Measurements from ENCODE around the gene TSPAN9. TPM values are rescaled to one million over a fixed set of nuclear protein-coding genes. Genes with fewer than 3 reads are reported as not detected.

TSPAN9 gene
- total and polyA plus RNA-seq, 2 of the 4 experiments (the other 2 are of a cell fraction): 17.7 to 39.1 TPM

DNA sequence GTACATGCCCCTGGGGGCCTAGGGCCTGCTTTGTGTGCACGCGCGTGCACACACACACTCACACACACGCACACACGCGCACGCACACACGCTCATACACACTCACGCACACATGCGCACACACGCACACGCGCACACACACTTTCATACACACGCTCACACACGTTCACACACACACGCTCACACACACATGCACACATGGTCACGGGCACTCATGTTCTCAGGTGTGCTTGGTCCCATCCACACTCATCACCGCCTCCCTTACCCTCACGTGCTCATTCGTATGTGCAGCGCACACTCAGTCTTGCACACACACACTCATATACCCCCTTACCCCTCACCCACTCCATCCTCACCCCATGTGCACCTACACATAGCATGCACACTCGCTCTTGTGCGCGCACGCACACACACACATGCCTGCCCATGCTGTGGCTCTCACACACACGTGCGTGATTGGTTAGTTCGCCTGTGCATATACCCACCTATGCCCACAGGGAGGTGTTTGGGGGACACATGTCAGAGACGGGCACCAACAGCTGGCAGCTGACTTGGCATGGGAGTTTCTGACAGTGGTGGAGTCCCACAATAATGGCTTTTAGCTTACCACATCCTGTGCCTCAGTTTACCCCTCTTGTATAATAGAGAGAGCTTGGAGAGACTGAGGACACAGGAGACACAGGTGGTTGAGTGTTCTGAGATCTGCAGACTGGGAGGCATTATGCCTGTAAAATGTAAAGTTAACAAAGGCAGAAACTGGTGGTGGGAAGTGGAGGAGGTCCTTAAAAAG is 28.7 kb downstream of the TSPAN9 start:
- in situ Hi-C loops (cut with MboI; ENCODE audit: low sequenced_read_pairs): no loop called here
- dilution Hi-C loops (cut with HindIII; ENCODE audit: low sequenced_read_pairs, unreplicated experiment): no loop called here

More for the DNA sequence above, 28.7 kb downstream of the TSPAN9 start:
- H4K91ac ChIP-seq (ENCODE audit: insufficient read depth, low read depth, low read length): no peak overlapping the region
- H3K23ac ChIP-seq (ENCODE audit: low read depth, low read length): no peak overlapping the region
- H3K27ac ChIP-seq (ENCODE audit: insufficient read depth, low read length): no peak overlapping the region
- no peak overlapping the region for H3K18ac ChIP-seq (ENCODE audit: low read depth, low read length)
- intact Hi-C loops (cut with micrococcal nuclease): no loop called here
- 0 out of 2 replicates have a peak, but pooled peaks cover under 1% of the 10 kb centered on the region for H3K36me3 ChIP-seq (ENCODE audit: control insufficient read depth, insufficient read depth, low read length)
- H3K9me1 ChIP-seq (ENCODE audit: insufficient read depth, low read length): peaks cover 16% of the 10 kb centered on the region
- no peak overlapping the region for H2BK120ac ChIP-seq (ENCODE audit: low read depth, low read length)
- peak overlapping the region; percentile 44; the same call in 1 of the 2 replicates for H3K14ac ChIP-seq (replicated peaks; ENCODE audit: low read depth, low read length)
- 92% methylated on average over 25 of the region's 29 CpGs; no CpG with 5 or more reads in 1 of the 2 experiments for WGBS, 2 experiments (ENCODE audit: extremely low coverage in 2 of 2, insufficient read length in 1 of 2)
- no peaks in the 10 kb centered on the region for H3K9me3 ChIP-seq (ENCODE audit: control insufficient read depth, insufficient read depth, low read length)
- H3K9ac ChIP-seq (ENCODE audit: low read depth, low read length): no peak overlapping the region
- no peak overlapping the region for H4K8ac ChIP-seq (ENCODE audit: low read depth in 2 of 2, low read length in 2 of 2)
- no TSS peak for BruUV-seq (replicated peaks)
- H2BK5ac ChIP-seq (ENCODE audit: low read depth, low read length, poor library complexity, severe bottlenecking): no peak overlapping the region
- H3K4me3 ChIP-seq (ENCODE audit: insufficient read depth, low read depth, low read length): no peak overlapping the region
- H2BK15ac ChIP-seq (ENCODE audit: low read depth, low read length): no peak overlapping the region
- H4K5ac ChIP-seq (ENCODE audit: low read depth, low read length): no peak overlapping the region
- H2AK9ac ChIP-seq (replicated peaks; ENCODE audit: low read depth, low read length, poor library complexity): no peak overlapping the region
- TF ChIP-seq RFX5 (IDR thresholded peaks at IDR 0.05; ENCODE audit: low read depth, low read length) (no peak), CEBPB (IDR thresholded peaks at IDR 0.05; ENCODE audit: low read depth, low read length) (no peak), MAZ (IDR thresholded peaks at IDR 0.05; ENCODE audit: borderline replicate concordance, low read depth, low read length) (no peak), MAFK (IDR thresholded peaks at IDR 0.05; ENCODE audit: low read depth, low read length) (no peak), RCOR1 (IDR thresholded peaks at IDR 0.05; ENCODE audit: insufficient replicate concordance, low read length) (no peak), SMC3 (IDR thresholded peaks at IDR 0.05; ENCODE audit: low read depth, low read length) (no peak), POLR2A (IDR thresholded peaks at IDR 0.05; ENCODE audit: low read depth, low read length) (no peak), RAD21 (IDR thresholded peaks at IDR 0.05; ENCODE audit: low read length) (no peak), BHLHE40 (IDR thresholded peaks at IDR 0.05; ENCODE audit: low read depth, low read length) (no peak), FOS (IDR thresholded peaks at IDR 0.05; ENCODE audit: low read depth, low read length) (no peak), NFE2L2 (IDR thresholded peaks at IDR 0.05; ENCODE audit: low read depth, low read length) (no peak)
- TF ChIP-seq, protein P1, sequence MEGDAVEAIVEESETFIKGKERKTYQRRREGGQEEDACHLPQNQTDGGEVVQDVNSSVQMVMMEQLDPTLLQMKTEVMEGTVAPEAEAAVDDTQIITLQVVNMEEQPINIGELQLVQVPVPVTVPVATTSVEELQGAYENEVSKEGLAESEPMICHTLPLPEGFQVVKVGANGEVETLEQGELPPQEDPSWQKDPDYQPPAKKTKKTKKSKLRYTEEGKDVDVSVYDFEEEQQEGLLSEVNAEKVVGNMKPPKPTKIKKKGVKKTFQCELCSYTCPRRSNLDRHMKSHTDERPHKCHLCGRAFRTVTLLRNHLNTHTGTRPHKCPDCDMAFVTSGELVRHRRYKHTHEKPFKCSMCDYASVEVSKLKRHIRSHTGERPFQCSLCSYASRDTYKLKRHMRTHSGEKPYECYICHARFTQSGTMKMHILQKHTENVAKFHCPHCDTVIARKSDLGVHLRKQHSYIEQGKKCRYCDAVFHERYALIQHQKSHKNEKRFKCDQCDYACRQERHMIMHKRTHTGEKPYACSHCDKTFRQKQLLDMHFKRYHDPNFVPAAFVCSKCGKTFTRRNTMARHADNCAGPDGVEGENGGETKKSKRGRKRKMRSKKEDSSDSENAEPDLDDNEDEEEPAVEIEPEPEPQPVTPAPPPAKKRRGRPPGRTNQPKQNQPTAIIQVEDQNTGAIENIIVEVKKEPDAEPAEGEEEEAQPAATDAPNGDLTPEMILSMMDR (conservative IDR thresholded peaks at IDR 0.05; ENCODE audit: low read depth, low read length): no peak
- H4K20me1 ChIP-seq (ENCODE audit: insufficient read depth, low read length): peaks cover 20% of the 10 kb centered on the region; the same call in 1 of the 2 replicates
- CTCF ChIA-PET: no interaction called here
- no peak for DNase-seq
- H3K27me3 ChIP-seq (ENCODE audit: control insufficient read depth, insufficient read depth, low read length): no peaks in the 10 kb centered on the region
- H3K4me1 ChIP-seq (ENCODE audit: control insufficient read depth, insufficient read depth, low read length): peaks cover 15% of the 10 kb centered on the region; the same call in 1 of the 2 replicates
- H3K79me1 ChIP-seq (ENCODE audit: low read depth in 1 of 2, low read length in 2 of 2): peaks cover 0 to 38% of the 10 kb centered on the region in 2 experiments; a peak in 3 of 4 replicates
- ATAC-seq (ENCODE audit: low read depth): no peak
- POLR2A ChIA-PET (ENCODE audit: unreplicated experiment): interaction anchor here (0.5 kb wide), 1 partner anchor 16 kb away, joined by 4 read pairs; no protein-coding TSS in a partner anchor
- H2AK5ac ChIP-seq (ENCODE audit: low read depth, low read length): peak overlapping the region; percentile 71; the same call in 1 of the 2 replicates
- no peak overlapping the region for H3K4me2 ChIP-seq (ENCODE audit: low read depth, low read length)
- no peak overlapping the region for H2BK20ac ChIP-seq (ENCODE audit: low read depth, low read length)
- H3K56ac ChIP-seq (ENCODE audit: extremely low read depth, insufficient read depth, low read length): no peak overlapping the region
- peak overlapping the region; percentile 19 for H2AFZ ChIP-seq (replicated peaks; ENCODE audit: low read length, poor library complexity)
- no peak overlapping the region for H3K4ac ChIP-seq (ENCODE audit: low read depth, low read length)
